ENCODE data around the gene FXN. TPM values are rescaled to one million over a fixed set of nuclear protein-coding genes. Genes with fewer than 3 reads are reported as not detected.
"Not testable (repeated sequence)": the region's sequence is repeated elsewhere in the genome, so short reads cannot be mapped to it uniquely, and the experiment has no call there.

The FXN gene
- total and polyA plus RNA-seq, 4 donors: 3.6 to 13.5 (median 10.6) TPM

- no peak for TF ChIP-seq CTCF (IDR thresholded peaks at IDR 0.05; ENCODE audit: control extremely low read depth, extremely low read depth)
- Histone ChIP-seq H3K4me1 (ENCODE audit: control insufficient read depth in 5 of 5, insufficient read depth in 5 of 5, low read length in 5 of 5) (peaks cover 0 to 6% (median 0%) of the 10 kb centered on the region in 5 donors), H3K27me3 (ENCODE audit: control insufficient read depth in 3 of 3, insufficient read depth in 3 of 3, low read length in 2 of 3) (no peaks in the 10 kb centered on the region), H3K9ac (ENCODE audit: insufficient read depth in 1 of 2, low read length in 2 of 2) (no peak overlapping the region), H3K36me3 (ENCODE audit: control insufficient read depth in 4 of 4, insufficient read depth in 4 of 4, low read length in 4 of 4) (no peaks in the 10 kb centered on the region), H3K9me3 (ENCODE audit: control insufficient read depth in 4 of 4, insufficient read depth in 3 of 4, low read length in 3 of 4) (no peaks in the 10 kb centered on the region), H3K4me3 (no peak overlapping the region), H3K27ac (ENCODE audit: low read depth in 1 of 2, low read length in 1 of 2) (no peak overlapping the region)
- WGBS, 2 donors: 66 to 79% methylated on average over 4 of the region's 4 CpGs
- DNase-seq (no peak), ATAC-seq (ENCODE audit: insufficient read depth, low FRiP score) (no peak)
Observed at GRCh38 chr9:69109152-69109551, 73.6 kb downstream of the FXN start.

GRCh38 chr9:69112646-69113045, 77.1 kb downstream of the FXN start:
- not testable (repeated sequence) for ATAC-seq (ENCODE audit: insufficient read depth, low FRiP score); H3K9ac ChIP-seq (ENCODE audit: insufficient read depth in 1 of 2, low read length in 2 of 2); H3K9me3 ChIP-seq (ENCODE audit: control insufficient read depth in 4 of 4, insufficient read depth in 3 of 4, low read length in 3 of 4); H3K27me3 ChIP-seq (ENCODE audit: control insufficient read depth in 3 of 3, insufficient read depth in 3 of 3, low read length in 2 of 3); DNase-seq; H3K4me1 ChIP-seq (ENCODE audit: control insufficient read depth in 5 of 5, insufficient read depth in 5 of 5, low read length in 5 of 5); H3K36me3 ChIP-seq (ENCODE audit: control insufficient read depth in 4 of 4, insufficient read depth in 4 of 4, low read length in 4 of 4); H3K27ac ChIP-seq (ENCODE audit: low read depth in 1 of 2, low read length in 1 of 2); H3K4me3 ChIP-seq
- 98% methylated on average over 16 to 17 of the region's 17 CpGs for WGBS, 2 donors

DNA sequence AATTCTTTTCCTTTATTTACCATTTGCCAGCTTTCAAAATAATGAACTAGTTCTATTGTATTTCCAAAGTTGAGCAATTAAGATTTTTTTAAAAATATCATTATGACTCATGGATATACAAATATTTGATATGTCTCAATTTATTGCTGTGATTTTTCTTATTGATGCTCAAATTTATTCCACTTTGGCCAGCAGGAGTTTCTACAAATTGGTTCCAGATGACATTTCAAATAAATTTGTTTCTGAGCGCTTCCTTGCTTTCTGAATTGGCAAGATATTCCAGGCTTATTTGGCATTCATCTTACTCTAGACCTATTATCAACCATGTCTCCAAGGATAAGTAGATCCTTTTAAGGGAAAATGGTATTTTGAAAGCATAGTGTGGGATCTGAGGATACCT, 80.1 kb downstream of the FXN start:
- peaks cover 0 to 6% (median 2%) of the 10 kb centered on the region in 5 donors for H3K4me1 ChIP-seq (ENCODE audit: control insufficient read depth in 5 of 5, insufficient read depth in 5 of 5, low read length in 5 of 5)
- no peak overlapping the region for H3K4me3 ChIP-seq
- H3K36me3 ChIP-seq (ENCODE audit: control insufficient read depth in 4 of 4, insufficient read depth in 4 of 4, low read length in 4 of 4): no peaks in the 10 kb centered on the region
- no peak overlapping the region for H3K27ac ChIP-seq (ENCODE audit: low read depth in 1 of 2, low read length in 1 of 2)
- H3K9me3 ChIP-seq (ENCODE audit: control insufficient read depth in 4 of 4, insufficient read depth in 3 of 4, low read length in 3 of 4): no peaks in the 10 kb centered on the region
- TF ChIP-seq CTCF (IDR thresholded peaks at IDR 0.05; ENCODE audit: control extremely low read depth, extremely low read depth): no peak
- H3K27me3 ChIP-seq (ENCODE audit: control insufficient read depth in 3 of 3, insufficient read depth in 3 of 3, low read length in 2 of 3): no peaks in the 10 kb centered on the region
- WGBS, 2 donors: 82 to 89% methylated on average over 1 of the region's 1 CpG
- no peak overlapping the region for H3K9ac ChIP-seq (ENCODE audit: insufficient read depth in 1 of 2, low read length in 2 of 2)
- DNase-seq: no peak
- ATAC-seq (ENCODE audit: insufficient read depth, low FRiP score): no peak

DNA sequence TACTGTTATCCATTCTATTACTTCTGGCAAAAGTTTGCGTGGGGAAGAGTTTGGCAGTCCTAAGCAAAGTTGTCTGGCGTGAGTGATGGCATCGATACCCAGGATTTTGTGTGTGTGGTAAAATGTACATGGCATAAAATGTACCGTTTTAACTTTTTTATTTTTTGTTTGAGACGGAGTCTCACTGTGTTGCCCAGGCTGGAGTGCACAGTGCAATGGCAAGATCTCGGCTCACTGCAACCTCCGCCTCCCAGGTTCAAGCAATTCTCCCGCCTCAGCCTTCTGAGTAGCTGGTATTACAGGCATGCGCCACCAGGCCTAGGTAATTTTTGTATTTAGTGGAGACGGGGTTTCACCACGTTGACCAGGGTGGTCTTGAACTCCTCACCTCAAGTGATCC, 83.1 kb downstream of the FXN start:
- no peak overlapping the region for H3K27ac ChIP-seq (ENCODE audit: low read depth in 1 of 2, low read length in 1 of 2)
- WGBS, 2 donors: 88 to 94% methylated on average over 11 of the region's 11 CpGs
- H3K9me3 ChIP-seq (ENCODE audit: control insufficient read depth in 4 of 4, insufficient read depth in 3 of 4, low read length in 3 of 4): no peaks in the 10 kb centered on the region
- H3K9ac ChIP-seq (ENCODE audit: insufficient read depth in 1 of 2, low read length in 2 of 2): no peak overlapping the region
- H3K36me3 ChIP-seq (ENCODE audit: control insufficient read depth in 4 of 4, insufficient read depth in 4 of 4, low read length in 4 of 4): no peaks in the 10 kb centered on the region
- H3K4me3 ChIP-seq: no peak overlapping the region
- ATAC-seq (ENCODE audit: insufficient read depth, low FRiP score) (no peak), DNase-seq (no peak)
- H3K27me3 ChIP-seq (ENCODE audit: control insufficient read depth in 3 of 3, insufficient read depth in 3 of 3, low read length in 2 of 3): no peaks in the 10 kb centered on the region
- peaks cover 0 to 13% (median 2%) of the 10 kb centered on the region in 5 donors for H3K4me1 ChIP-seq (ENCODE audit: control insufficient read depth in 5 of 5, insufficient read depth in 5 of 5, low read length in 5 of 5)
- no peak for TF ChIP-seq CTCF (IDR thresholded peaks at IDR 0.05; ENCODE audit: control extremely low read depth, extremely low read depth)
